Trophoblast cell (in vitro differentiated cells and primary cell): Measurements from ENCODE around the gene EOGT.

Experiments
- DNase-seq, 2 donors: peaks; one replicate each; pipeline ENCODE4 v3.0.0-alpha.2; 2016
- H2AFZ ChIP-seq: 2 replicates; pipeline ENCODE4 v1.6.1; 2013; ENCODE audit warnings: low read length, moderate library complexity, mild to moderate bottlenecking; ENCODE audit not compliant: insufficient read depth, poor library complexity
- H2AK5ac ChIP-seq: 2 replicates; pipeline ENCODE4 v1.6.1; 2013; ENCODE audit warnings: mild to moderate bottlenecking, low read length
- H2BK120ac ChIP-seq: 2 replicates; pipeline ENCODE4 v1.6.1; 2013; ENCODE audit warnings: low read length, mild to moderate bottlenecking, moderate library complexity; ENCODE audit not compliant: insufficient read depth, poor library complexity
- H2BK12ac ChIP-seq: 2 replicates; pipeline ENCODE4 v1.6.1; 2013; ENCODE audit warnings: mild to moderate bottlenecking, low read length, moderate library complexity
- H2BK5ac ChIP-seq: 2 replicates; pipeline ENCODE4 v1.6.1; 2013; ENCODE audit warnings: low read length, low read depth, moderate library complexity, mild to moderate bottlenecking; ENCODE audit not compliant: poor library complexity
- H3K14ac ChIP-seq: 2 replicates; pipeline ENCODE4 v1.6.1; 2013; ENCODE audit warnings: mild to moderate bottlenecking, low read length
- H3K18ac ChIP-seq: 2 replicates; pipeline ENCODE4 v1.6.1; 2013; ENCODE audit warnings: mild to moderate bottlenecking, low read length
- H3K23ac ChIP-seq: 2 replicates; pipeline ENCODE4 v1.6.1; 2013; ENCODE audit warnings: low read length
- H3K27ac ChIP-seq: 2 replicates; pipeline ENCODE4 v1.5.1; 2013; ENCODE audit warnings: low read depth, mild to moderate bottlenecking, inconsistent platforms, low read length, moderate library complexity
- H3K27me3 ChIP-seq: 2 replicates; pipeline ENCODE4 v1.6.1; 2013; ENCODE audit warnings: inconsistent platforms, mild to moderate bottlenecking, low read length, moderate library complexity; ENCODE audit not compliant: insufficient read depth
- H3K36me3 ChIP-seq, 2 experiments: 1 replicate in 1 of 2; 2 replicates in 1 of 2; pipeline ENCODE4 v1.6.1; 2013; ENCODE audit warnings: low read length in 2 of 2, mild to moderate bottlenecking in 2 of 2, moderate library complexity in 1 of 2; ENCODE audit not compliant: insufficient read depth in 2 of 2, control insufficient read depth in 1 of 2
- H3K4ac ChIP-seq: 2 replicates; pipeline ENCODE4 v1.6.1; 2013; ENCODE audit warnings: low read depth, mild to moderate bottlenecking, low read length, moderate library complexity
- H3K4me1 ChIP-seq, 2 experiments: 1 replicate in 1 of 2; 2 replicates in 1 of 2; pipeline ENCODE4 v1.6.1; 2013; ENCODE audit warnings: low read length in 2 of 2, mild to moderate bottlenecking in 2 of 2, moderate library complexity in 1 of 2; ENCODE audit not compliant: insufficient read depth in 2 of 2, control insufficient read depth in 1 of 2
- H3K4me2 ChIP-seq: 2 replicates; pipeline ENCODE4 v1.6.1; 2013; ENCODE audit warnings: inconsistent platforms, mild to moderate bottlenecking, low read length, moderate library complexity
- H3K4me3 ChIP-seq: 2 replicates; pipeline ENCODE4 v1.5.1; 2013; ENCODE audit warnings: mild to moderate bottlenecking, low read depth, low read length, inconsistent platforms
- H3K79me1 ChIP-seq: one replicate; pipeline ENCODE4 v1.6.1; 2013; ENCODE audit warnings: low read length
- H3K79me2 ChIP-seq: 2 replicates; pipeline ENCODE4 v1.6.1; 2013; ENCODE audit warnings: low read length, mild to moderate bottlenecking; ENCODE audit not compliant: control insufficient read depth, insufficient read depth, poor library complexity
- H3K9ac ChIP-seq: 2 replicates; pipeline ENCODE4 v1.6.1; 2013; ENCODE audit warnings: mild to moderate bottlenecking, low read length
- H3K9me3 ChIP-seq: 2 replicates; pipeline ENCODE4 v1.6.1; 2013; ENCODE audit warnings: low read depth, mild to moderate bottlenecking, control low read depth, inconsistent platforms, low read length; ENCODE audit not compliant: insufficient read depth
- H4K12ac ChIP-seq: 2 replicates; pipeline ENCODE4 v1.6.1; 2013; ENCODE audit warnings: low read depth, mild to moderate bottlenecking, low read length, moderate library complexity
- H4K8ac ChIP-seq: 2 replicates; pipeline ENCODE4 v1.6.1; 2013; ENCODE audit warnings: low read depth, mild to moderate bottlenecking, low read length, moderate library complexity
- H4K91ac ChIP-seq: one replicate; pipeline ENCODE4 v1.6.1; 2013; ENCODE audit warnings: low read depth, mild to moderate bottlenecking, low read length, moderate library complexity
- WGBS: extraction: QIAGEN DNeasy Blood & Tissue Kit; methylation state at CpG from one replicate; pipeline ENCODE4 v1.1.7; 2013; ENCODE audit warnings: missing lambda C conversion rate; ENCODE audit not compliant: insufficient read length, insufficient coverage; ENCODE audit errors: extremely low coverage; 5-methylcytosine and 5-hydroxymethylcytosine counted together

EOGT gene

GRCh38 chr3:68963376-68963775 is 50.1 kb downstream of the EOGT start:
- Histone ChIP-seq H3K4me1 (no peaks in the 10 kb centered on the region), H4K91ac (no peak overlapping the region), H3K79me2 (no peaks in the 10 kb centered on the region), H3K9ac (no peak overlapping the region), H3K27me3 (no peaks in the 10 kb centered on the region), H3K27ac (no peak overlapping the region), H2AFZ (no peak overlapping the region), H3K4me3 (no peak overlapping the region), H3K23ac (no peak overlapping the region), H3K36me3 (no peaks in the 10 kb centered on the region), H2AK5ac (no peak overlapping the region), H3K4me2 (no peak overlapping the region), H2BK12ac (no peak overlapping the region), H3K79me1 (no peaks in the 10 kb centered on the region), H4K12ac (no peak overlapping the region), H3K18ac (no peak overlapping the region), H3K4ac (no peak overlapping the region), H4K8ac (no peak overlapping the region), H2BK120ac (no peak overlapping the region), H3K14ac (no peak overlapping the region), H3K9me3 (no peaks in the 10 kb centered on the region), H2BK5ac (no peak overlapping the region)
- no peak for DNase-seq

GRCh38 chr3:68958932-68959331 is 54.6 kb downstream of the EOGT start:
- Histone ChIP-seq H3K27me3 (no peaks in the 10 kb centered on the region), H3K18ac (no peak overlapping the region), H2BK5ac (no peak overlapping the region), H3K23ac (no peak overlapping the region), H3K4me1 (no peaks in the 10 kb centered on the region), H3K4me2 (no peak overlapping the region), H3K79me2 (no peaks in the 10 kb centered on the region), H4K91ac (no peak overlapping the region), H2BK120ac (no peak overlapping the region), H4K12ac (no peak overlapping the region), H3K79me1 (no peaks in the 10 kb centered on the region), H3K36me3 (no peaks in the 10 kb centered on the region), H2AK5ac (no peak overlapping the region), H4K8ac (no peak overlapping the region), H3K9me3 (no peaks in the 10 kb centered on the region), H3K9ac (no peak overlapping the region), H3K4ac (no peak overlapping the region), H3K14ac (no peak overlapping the region), H3K4me3 (no peak overlapping the region), H2BK12ac (no peak overlapping the region), H3K27ac (no peak overlapping the region), H2AFZ (no peak overlapping the region)
- no CpG with 5 or more reads among the region's 3 CpGs for WGBS
- DNase-seq = no peak

- H3K36me3 ChIP-seq = no peaks in the 10 kb centered on the region
- H3K79me2 ChIP-seq = no peaks in the 10 kb centered on the region
- no CpG with 5 or more reads among the region's 3 CpGs for WGBS
- no peaks in the 10 kb centered on the region for H3K79me1 ChIP-seq
- H2AFZ ChIP-seq = no peak overlapping the region
- DNase-seq = no peak
- no peak overlapping the region for H4K8ac ChIP-seq
- H3K9me3 ChIP-seq = no peaks in the 10 kb centered on the region
- no peak overlapping the region for H3K4me2 ChIP-seq
- H4K91ac ChIP-seq = no peak overlapping the region
- H3K14ac ChIP-seq = no peak overlapping the region
- H3K23ac ChIP-seq = no peak overlapping the region
- H3K4me1 ChIP-seq = no peaks in the 10 kb centered on the region
- no peak overlapping the region for H2BK120ac ChIP-seq
- H3K27me3 ChIP-seq = no peaks in the 10 kb centered on the region
- H3K4ac ChIP-seq = no peak overlapping the region
- H3K4me3 ChIP-seq = no peak overlapping the region
- no peak overlapping the region for H2BK5ac ChIP-seq
- no peak overlapping the region for H3K18ac ChIP-seq
- H4K12ac ChIP-seq = no peak overlapping the region
- H3K9ac ChIP-seq = no peak overlapping the region
- no peak overlapping the region for H2BK12ac ChIP-seq
- H3K27ac ChIP-seq = no peak overlapping the region
- H2AK5ac ChIP-seq = no peak overlapping the region
These were observed 55.6 kb downstream of the EOGT start for GRCh38 chr3:68957895-68958294.

- DNase-seq = no peak
- no peak overlapping the region for H3K14ac ChIP-seq
- H3K9me3 ChIP-seq = no peaks in the 10 kb centered on the region
- no peaks in the 10 kb centered on the region for H3K4me1 ChIP-seq
- no peak overlapping the region for H3K9ac ChIP-seq
- H3K4me3 ChIP-seq = no peak overlapping the region
- no peaks in the 10 kb centered on the region for H3K79me2 ChIP-seq
- no peak overlapping the region for H3K27ac ChIP-seq
- no peak overlapping the region for H3K18ac ChIP-seq
- H2BK120ac ChIP-seq = no peak overlapping the region
- no peak overlapping the region for H3K4me2 ChIP-seq
- no CpG with 5 or more reads among the region's 6 CpGs for WGBS
- no peak overlapping the region for H3K23ac ChIP-seq
- H2BK12ac ChIP-seq = no peak overlapping the region
- H3K4ac ChIP-seq = no peak overlapping the region
- H2AFZ ChIP-seq = no peak overlapping the region
- H3K36me3 ChIP-seq = no peaks in the 10 kb centered on the region
- H4K12ac ChIP-seq = no peak overlapping the region
- H2AK5ac ChIP-seq = no peak overlapping the region
- no peak overlapping the region for H4K91ac ChIP-seq
- H2BK5ac ChIP-seq = no peak overlapping the region
- no peaks in the 10 kb centered on the region for H3K27me3 ChIP-seq
- no peaks in the 10 kb centered on the region for H3K79me1 ChIP-seq
- no peak overlapping the region for H4K8ac ChIP-seq
These were observed 59.6 kb downstream of the EOGT start for GRCh38 chr3:68953816-68954444.
